SK-N-MC (cell line): ENCODE results near the gene MAPK1IP1L.

ENCODE experiments used
- DNase-seq: peaks from one replicate; pipeline ENCODE4 v3.0.0-alpha.2; 2011; ENCODE audit warnings: low read depth, low spot score
- H3K27ac ChIP-seq: fragments of 200-600 bp; sonication (generic); 2 replicates; pipeline ENCODE4 v1.5.1; 2016; ENCODE audit warnings: mixed run types
- H3K36me3 ChIP-seq: fragments of 200-600 bp; sonication (generic); 2 replicates; pipeline ENCODE4 v1.6.1; 2017; ENCODE audit warnings: antibody characterized with exemption, low read length, mixed read lengths; ENCODE audit not compliant: insufficient read depth
- H3K4me3 ChIP-seq: fragments of 200-600 bp; sonication (generic); 2 replicates; pipeline ENCODE4 v1.5.1; 2016
- H3K9ac ChIP-seq: fragments of 200-600 bp; sonication (generic); 2 replicates; pipeline ENCODE4 v1.8.0; 2017; ENCODE audit warnings: mixed run types, mixed read lengths; ENCODE audit not compliant: insufficient read length
- H3K9me3 ChIP-seq: fragments of 200-600 bp; sonication (generic); 2 replicates; pipeline ENCODE4 v1.6.1; 2017; ENCODE audit warnings: low read depth, mild to moderate bottlenecking, antibody characterized with exemption, low read length, moderate library complexity, mixed read lengths
- EZH2 ChIP-seq: fragments of 200-600 bp; sonication (generic); IDR thresholded peaks from one replicate; pipeline ENCODE4 v1.6.1; 2017; ENCODE audit warnings: antibody characterized with exemption
- FOXP2 ChIP-seq: optimal IDR thresholded peaks from 2 replicates; pipeline ENCODE3; 2011; ENCODE audit warnings: mild to moderate bottlenecking, moderate library complexity; ENCODE audit not compliant: insufficient read depth; ENCODE audit errors: extremely low read length, control extremely low read depth
- POLR2AphosphoS5 ChIP-seq: IDR thresholded peaks from 2 replicates; pipeline ENCODE4 v1.6.1; 2012; ENCODE audit warnings: mild to moderate bottlenecking, low read depth, low read length, borderline replicate concordance

Gene MAPK1IP1L

GRCh38 chr14:55084401-55085059, 33.1 kb downstream of the MAPK1IP1L start:
- H3K9ac ChIP-seq, result no peak overlapping the region
- TF ChIP-seq FOXP2 (no peak), POLR2AphosphoS5 (no peak), EZH2 (no peak)
- H3K9me3 ChIP-seq, result no peaks in the 10 kb centered on the region
- no peaks in the 10 kb centered on the region for H3K36me3 ChIP-seq
- H3K27ac ChIP-seq, result no peak overlapping the region
- DNase-seq, result no peak
- H3K4me3 ChIP-seq, result no peak overlapping the region

GRCh38 chr14:55085060-55085660, 33.7 kb downstream of the MAPK1IP1L start:
- TF ChIP-seq POLR2AphosphoS5 (no peak), EZH2 (no peak), FOXP2 (no peak)
- H3K9me3 ChIP-seq, result no peaks in the 10 kb centered on the region
- H3K27ac ChIP-seq, result no peak overlapping the region
- no peaks in the 10 kb centered on the region for H3K36me3 ChIP-seq
- H3K9ac ChIP-seq, result no peak overlapping the region
- H3K4me3 ChIP-seq, result no peak overlapping the region
- no peak for DNase-seq

- Histone ChIP-seq H3K9me3 (no peaks in the 10 kb centered on the region), H3K9ac (no peak overlapping the region), H3K4me3 (no peak overlapping the region), H3K27ac (no peak overlapping the region), H3K36me3 (no peaks in the 10 kb centered on the region)
- no peak for TF ChIP-seq FOXP2
- no peak for TF ChIP-seq POLR2AphosphoS5
- no peak for TF ChIP-seq EZH2
- no peak for DNase-seq
Observed at GRCh38 chr14:55086938-55087337, 35.5 kb downstream of the MAPK1IP1L start.

GRCh38 chr14:55088356-55088755, 36.9 kb downstream of the MAPK1IP1L start:
- no peaks in the 10 kb centered on the region for H3K36me3 ChIP-seq
- no peak overlapping the region for H3K9ac ChIP-seq
- H3K9me3 ChIP-seq, result no peaks in the 10 kb centered on the region
- DNase-seq, result no peak
- 0 out of 2 replicates have a peak overlapping the region, but pooled peaks have one; percentile 19 for H3K27ac ChIP-seq
- TF ChIP-seq FOXP2, result no peak
- TF ChIP-seq EZH2, result no peak
- H3K4me3 ChIP-seq, result no peak overlapping the region

GRCh38 chr14:55092341-55092740, 40.9 kb downstream of the MAPK1IP1L start:
- no peaks in the 10 kb centered on the region for H3K36me3 ChIP-seq
- DNase-seq, result peak; percentile 77
- peak overlapping the region; percentile 83 for H3K27ac ChIP-seq

GRCh38 chr14:55094292-55095157, 43.1 kb downstream of the MAPK1IP1L start:
- Histone ChIP-seq H3K4me3 (no peak overlapping the region), H3K9me3 (no peaks in the 10 kb centered on the region), H3K27ac (peak overlapping the region; percentile 55), H3K9ac (no peak overlapping the region), H3K36me3 (no peaks in the 10 kb centered on the region)
- no peak for TF ChIP-seq EZH2
- TF ChIP-seq FOXP2, result no peak
- TF ChIP-seq POLR2AphosphoS5, result no peak
- peak; percentile 66 for DNase-seq

More at GRCh38 chr14:55092341-55092740, 40.9 kb downstream of the MAPK1IP1L start:
- TF ChIP-seq FOXP2 (no peak), POLR2AphosphoS5 (no peak; the same call in 1 of the 2 replicates), EZH2 (no peak)
- H3K9ac ChIP-seq, result no peak overlapping the region
- peak overlapping the region; percentile 53 for H3K4me3 ChIP-seq
- H3K9me3 ChIP-seq, result no peaks in the 10 kb centered on the region

- Histone ChIP-seq H3K4me3 (no peak overlapping the region), H3K9me3 (no peaks in the 10 kb centered on the region), H3K9ac (no peak overlapping the region), H3K36me3 (no peaks in the 10 kb centered on the region), H3K27ac (peak overlapping the region; percentile 73)
- TF ChIP-seq POLR2AphosphoS5 (no peak), FOXP2 (no peak), EZH2 (no peak)
- DNase-seq, result no peak
Observed at GRCh38 chr14:55097881-55098560, 46.6 kb downstream of the MAPK1IP1L start.

- no peak for DNase-seq
- Histone ChIP-seq H3K36me3 (no peaks in the 10 kb centered on the region), H3K4me3 (no peak overlapping the region), H3K9ac (no peak overlapping the region), H3K9me3 (no peaks in the 10 kb centered on the region), H3K27ac (peak overlapping the region; percentile 73)
- TF ChIP-seq POLR2AphosphoS5, result no peak
- no peak for TF ChIP-seq FOXP2
- TF ChIP-seq EZH2, result no peak
Observed at GRCh38 chr14:55098561-55098898, 47.1 kb downstream of the MAPK1IP1L start.

GRCh38 chr14:55099756-55100155, 48.3 kb downstream of the MAPK1IP1L start:
- Histone ChIP-seq H3K36me3 (no peaks in the 10 kb centered on the region), H3K4me3 (no peak overlapping the region), H3K9ac (no peak overlapping the region), H3K9me3 (no peaks in the 10 kb centered on the region), H3K27ac (peak overlapping the region; percentile 82)
- no peak for DNase-seq
- TF ChIP-seq FOXP2, result no peak
